Stimulated activated naive CD8-positive, alpha-beta T cell treated with anti-CD3 and anti-CD28 coated beads, Interleukin-15, Interleukin-2, amounts not matched to agents 100 ng/mL and 50 ng/mL, for 24 hours (primary cell): ENCODE results near the gene NAGS.
"Not testable (repeated sequence)": the region's sequence is repeated elsewhere in the genome, so short reads cannot be mapped to it uniquely, and the experiment has no call there.

Experiments
- H3K27ac Mint-ChIP-seq: one replicate; pipeline ENCODE4 v1.8.0; 2021; ENCODE audit warnings: mild to moderate bottlenecking, mixed read lengths
- H3K27me3 Mint-ChIP-seq: one replicate; pipeline ENCODE4 v1.8.0; 2021; ENCODE audit warnings: mixed read lengths
- H3K36me3 Mint-ChIP-seq: one replicate; pipeline ENCODE4 v1.8.0; 2021; ENCODE audit warnings: low read depth, mixed read lengths
- H3K4me1 Mint-ChIP-seq: one replicate; pipeline ENCODE4 v1.8.0; 2021; ENCODE audit warnings: low read depth, mixed read lengths
- H3K4me3 Mint-ChIP-seq: one replicate; pipeline ENCODE4 v1.8.0; 2021; ENCODE audit warnings: mild to moderate bottlenecking, mixed read lengths
- H3K9me3 Mint-ChIP-seq: one replicate; pipeline ENCODE4 v1.8.0; 2021; ENCODE audit warnings: mixed read lengths

Gene NAGS

GRCh38 chr17:44004077-44004760 lies at the start of gene NAGS:
Gene NAGS (plus strand): TSS chr17:44004622. CDS start chr17:44004664, 42 bp downstream.
- Mint-ChIP-seq H3K36me3 (no peaks in the 10 kb centered on the region), H3K27ac (no peak within 1 kb of the TSS), H3K4me3 (peak within 1 kb of the TSS; percentile 13), H3K9me3 (no peaks in the 10 kb centered on the region), H3K4me1 (peaks cover 23% of the 10 kb centered on the region), H3K27me3 (peaks cover 20% of the 10 kb centered on the region)

GRCh38 chr17:43956222-43956621 lies 48.2 kb upstream of the NAGS start:
- Mint-ChIP-seq H3K4me1 (peaks cover 4% of the 10 kb centered on the region), H3K27me3 (peaks cover 35% of the 10 kb centered on the region), H3K36me3 (no peaks in the 10 kb centered on the region), H3K9me3 (no peaks in the 10 kb centered on the region), H3K27ac (no peak overlapping the region), H3K4me3 (no peak overlapping the region)

- Mint-ChIP-seq H3K27me3 (peaks cover 19% of the 10 kb centered on the region), H3K4me3 (no peak overlapping the region), H3K9me3 (no peaks in the 10 kb centered on the region), H3K4me1 (no peaks in the 10 kb centered on the region), H3K27ac (no peak overlapping the region), H3K36me3 (no peaks in the 10 kb centered on the region)
Measured at GRCh38 chr17:43958748-43959352, 45.6 kb upstream of the NAGS start.

GRCh38 chr17:43961292-43961691 lies 43.1 kb upstream of the NAGS start:
- not testable (repeated sequence) for H3K4me3 Mint-ChIP-seq, H3K36me3 Mint-ChIP-seq, H3K27ac Mint-ChIP-seq, H3K4me1 Mint-ChIP-seq, H3K27me3 Mint-ChIP-seq, H3K9me3 Mint-ChIP-seq

- Mint-ChIP-seq H3K4me1 (no peaks in the 10 kb centered on the region), H3K36me3 (no peaks in the 10 kb centered on the region), H3K9me3 (no peaks in the 10 kb centered on the region), H3K27me3 (peaks cover 5% of the 10 kb centered on the region), H3K27ac (no peak overlapping the region), H3K4me3 (no peak overlapping the region)
Measured at GRCh38 chr17:43961954-43962353, 42.5 kb upstream of the NAGS start.

GRCh38 chr17:43962479-43962878 lies 41.9 kb upstream of the NAGS start:
- no peaks in the 10 kb centered on the region for H3K4me1 Mint-ChIP-seq
- H3K9me3 Mint-ChIP-seq: no peaks in the 10 kb centered on the region
- no peaks in the 10 kb centered on the region for H3K36me3 Mint-ChIP-seq
- no peak overlapping the region for H3K27ac Mint-ChIP-seq
- no peak overlapping the region for H3K4me3 Mint-ChIP-seq
- peaks cover 5% of the 10 kb centered on the region for H3K27me3 Mint-ChIP-seq

- Mint-ChIP-seq H3K4me1 (no peaks in the 10 kb centered on the region), H3K36me3 (no peaks in the 10 kb centered on the region), H3K27me3 (peaks cover 5% of the 10 kb centered on the region), H3K4me3 (no peak overlapping the region), H3K27ac (no peak overlapping the region), H3K9me3 (no peaks in the 10 kb centered on the region)
Measured at GRCh38 chr17:43966276-43966675, 38.1 kb upstream of the NAGS start.

- no peak overlapping the region for H3K27ac Mint-ChIP-seq
- H3K27me3 Mint-ChIP-seq: peaks cover 5% of the 10 kb centered on the region
- no peaks in the 10 kb centered on the region for H3K4me1 Mint-ChIP-seq
- no peaks in the 10 kb centered on the region for H3K36me3 Mint-ChIP-seq
- no peak overlapping the region for H3K4me3 Mint-ChIP-seq
- H3K9me3 Mint-ChIP-seq: no peaks in the 10 kb centered on the region
Measured at GRCh38 chr17:43967251-43967875, 37.1 kb upstream of the NAGS start.

- Mint-ChIP-seq H3K4me1 (no peaks in the 10 kb centered on the region), H3K4me3 (no peak overlapping the region), H3K27ac (no peak overlapping the region), H3K36me3 (no peaks in the 10 kb centered on the region), H3K27me3 (peaks cover 9% of the 10 kb centered on the region), H3K9me3 (no peaks in the 10 kb centered on the region)
Measured at GRCh38 chr17:43970366-43970765, 34.1 kb upstream of the NAGS start.

GRCh38 chr17:43971436-43971835 lies 33.0 kb upstream of the NAGS start:
- H3K36me3 Mint-ChIP-seq, H3K27me3 Mint-ChIP-seq, H3K4me3 Mint-ChIP-seq, H3K4me1 Mint-ChIP-seq, H3K9me3 Mint-ChIP-seq, H3K27ac Mint-ChIP-seq: not testable (repeated sequence)

- H3K27me3 Mint-ChIP-seq, H3K4me3 Mint-ChIP-seq, H3K36me3 Mint-ChIP-seq, H3K27ac Mint-ChIP-seq, H3K4me1 Mint-ChIP-seq, H3K9me3 Mint-ChIP-seq: not testable (repeated sequence)
Measured at GRCh38 chr17:43972444-43973212, 31.8 kb upstream of the NAGS start.

GRCh38 chr17:43974382-43975266 lies 29.8 kb upstream of the NAGS start:
- H3K9me3 Mint-ChIP-seq: no peaks in the 10 kb centered on the region
- no peaks in the 10 kb centered on the region for H3K4me1 Mint-ChIP-seq
- no peaks in the 10 kb centered on the region for H3K36me3 Mint-ChIP-seq
- H3K4me3 Mint-ChIP-seq: no peak overlapping the region
- H3K27ac Mint-ChIP-seq: no peak overlapping the region
- H3K27me3 Mint-ChIP-seq: peaks cover 15% of the 10 kb centered on the region

- H3K36me3 Mint-ChIP-seq: no peaks in the 10 kb centered on the region
- peaks cover 19% of the 10 kb centered on the region for H3K27me3 Mint-ChIP-seq
- no peak overlapping the region for H3K27ac Mint-ChIP-seq
- H3K4me1 Mint-ChIP-seq: no peaks in the 10 kb centered on the region
- H3K9me3 Mint-ChIP-seq: no peaks in the 10 kb centered on the region
- H3K4me3 Mint-ChIP-seq: no peak overlapping the region
Measured at GRCh38 chr17:43975898-43976297, 28.5 kb upstream of the NAGS start.

- Mint-ChIP-seq H3K27ac (no peak overlapping the region), H3K9me3 (no peaks in the 10 kb centered on the region), H3K4me1 (no peaks in the 10 kb centered on the region), H3K36me3 (no peaks in the 10 kb centered on the region), H3K27me3 (peaks cover 25% of the 10 kb centered on the region), H3K4me3 (no peak overlapping the region)
Measured at GRCh38 chr17:43976963-43977837, 27.2 kb upstream of the NAGS start.
